ENCODE results near the gene CCNJL. TPM values are rescaled to one million over a fixed set of nuclear protein-coding genes. Genes with fewer than 3 reads are reported as not detected.

Gene CCNJL
- polyA plus RNA-seq, 1 donor (not counting 4 experiments of a cell fraction or from before 2014, with no cell fraction given) = 1.6 TPM

- no peaks in the 10 kb centered on the region for H3K27me3 ChIP-seq (ENCODE audit: control insufficient read depth, extremely low read depth, insufficient read depth, low read length)
- H3K79me2 ChIP-seq (ENCODE audit: control insufficient read depth, insufficient read depth, low read length) = no peaks in the 10 kb centered on the region
- H3K4me1 ChIP-seq (ENCODE audit: control insufficient read depth, extremely low read depth, insufficient read depth, low read length) = no peaks in the 10 kb centered on the region
- no peak overlapping the region for H3K27ac ChIP-seq (ENCODE audit: control insufficient read depth, insufficient read depth, low read length)
- dilution Hi-C loops (cut with MboI; ENCODE audit: extremely low pct_ligation_motif_present, low sequenced_read_pairs) = no loop called here
- no peak overlapping the region for H3K4me2 ChIP-seq (ENCODE audit: control insufficient read depth, extremely low read depth, insufficient read depth, low read depth, low read length)
- H3K9ac ChIP-seq (ENCODE audit: control insufficient read depth, extremely low read depth, insufficient read depth, low read length) = no peak overlapping the region
- no peaks in the 10 kb centered on the region for H3K36me3 ChIP-seq (ENCODE audit: control insufficient read depth in 2 of 2, extremely low read depth in 1 of 2, insufficient read depth in 2 of 2, low read length in 2 of 2)
- H3K9me1 ChIP-seq (ENCODE audit: control insufficient read depth, extremely low read depth, insufficient read depth, low read length) = no peaks in the 10 kb centered on the region
- TF ChIP-seq, protein P1, sequence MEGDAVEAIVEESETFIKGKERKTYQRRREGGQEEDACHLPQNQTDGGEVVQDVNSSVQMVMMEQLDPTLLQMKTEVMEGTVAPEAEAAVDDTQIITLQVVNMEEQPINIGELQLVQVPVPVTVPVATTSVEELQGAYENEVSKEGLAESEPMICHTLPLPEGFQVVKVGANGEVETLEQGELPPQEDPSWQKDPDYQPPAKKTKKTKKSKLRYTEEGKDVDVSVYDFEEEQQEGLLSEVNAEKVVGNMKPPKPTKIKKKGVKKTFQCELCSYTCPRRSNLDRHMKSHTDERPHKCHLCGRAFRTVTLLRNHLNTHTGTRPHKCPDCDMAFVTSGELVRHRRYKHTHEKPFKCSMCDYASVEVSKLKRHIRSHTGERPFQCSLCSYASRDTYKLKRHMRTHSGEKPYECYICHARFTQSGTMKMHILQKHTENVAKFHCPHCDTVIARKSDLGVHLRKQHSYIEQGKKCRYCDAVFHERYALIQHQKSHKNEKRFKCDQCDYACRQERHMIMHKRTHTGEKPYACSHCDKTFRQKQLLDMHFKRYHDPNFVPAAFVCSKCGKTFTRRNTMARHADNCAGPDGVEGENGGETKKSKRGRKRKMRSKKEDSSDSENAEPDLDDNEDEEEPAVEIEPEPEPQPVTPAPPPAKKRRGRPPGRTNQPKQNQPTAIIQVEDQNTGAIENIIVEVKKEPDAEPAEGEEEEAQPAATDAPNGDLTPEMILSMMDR (optimal IDR thresholded peaks at IDR 0.05 in 1 of 3, IDR thresholded peaks at IDR 0.05 in 1 of 3, conservative IDR thresholded peaks at IDR 0.05 in 1 of 3; ENCODE audit: extremely low read depth in 1 of 3, insufficient read depth in 2 of 3, low read length in 3 of 3) = no peak
- TF ChIP-seq EZH2 (IDR thresholded peaks at IDR 0.05; ENCODE audit: low read length) = no peak
- no peaks in the 10 kb centered on the region for H3K9me3 ChIP-seq (ENCODE audit: control insufficient read depth, low read depth, low read length)
- DNase-seq (ENCODE audit: low read depth, low spot score) = no peak
- no peaks in the 10 kb centered on the region for H4K20me1 ChIP-seq (ENCODE audit: control insufficient read depth, extremely low read depth, insufficient read depth, low read length)
- H2AFZ ChIP-seq (ENCODE audit: control insufficient read depth, low read length) = no peak overlapping the region
- no peak for FAIRE-seq
- H3K4me3 ChIP-seq (ENCODE audit: control insufficient read depth in 2 of 3, extremely low read depth in 1 of 3, insufficient read depth in 2 of 3, low read depth in 1 of 3, low read length in 3 of 3) = no peak overlapping the region
Observed at GRCh38 chr5:160352308-160352707, 39.9 kb upstream of the CCNJL start.

DNA sequence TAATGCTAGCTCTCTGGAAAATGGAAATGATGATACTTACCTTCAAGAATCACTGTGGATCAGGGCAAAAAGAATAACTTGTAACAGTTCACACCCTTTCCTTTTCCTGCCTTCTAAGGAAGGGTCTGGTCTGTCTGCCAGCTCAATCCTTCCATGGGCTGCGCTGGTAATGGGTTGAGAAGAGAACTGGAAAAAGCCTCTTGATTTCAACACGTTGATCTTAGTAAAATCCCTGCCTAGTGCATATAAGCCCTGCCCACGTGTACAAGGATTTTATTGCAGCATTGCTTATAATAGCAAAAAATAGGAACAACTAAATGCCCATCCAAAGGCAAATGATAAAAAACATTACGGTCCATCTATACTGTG lies 37.6 kb upstream of the CCNJL start:
- Histone ChIP-seq H2AFZ (ENCODE audit: control insufficient read depth, low read length) (no peak overlapping the region), H3K4me3 (ENCODE audit: control insufficient read depth in 2 of 3, extremely low read depth in 1 of 3, insufficient read depth in 2 of 3, low read depth in 1 of 3, low read length in 3 of 3) (no peak overlapping the region), H3K36me3 (ENCODE audit: control insufficient read depth in 2 of 2, extremely low read depth in 1 of 2, insufficient read depth in 2 of 2, low read length in 2 of 2) (no peaks in the 10 kb centered on the region), H3K27me3 (ENCODE audit: control insufficient read depth, extremely low read depth, insufficient read depth, low read length) (no peaks in the 10 kb centered on the region), H3K27ac (ENCODE audit: control insufficient read depth, insufficient read depth, low read length) (no peak overlapping the region), H3K79me2 (ENCODE audit: control insufficient read depth, insufficient read depth, low read length) (no peaks in the 10 kb centered on the region), H3K9ac (ENCODE audit: control insufficient read depth, extremely low read depth, insufficient read depth, low read length) (no peak overlapping the region), H3K9me1 (ENCODE audit: control insufficient read depth, extremely low read depth, insufficient read depth, low read length) (no peaks in the 10 kb centered on the region), H3K4me2 (ENCODE audit: control insufficient read depth, extremely low read depth, insufficient read depth, low read depth, low read length) (no peak overlapping the region), H3K9me3 (ENCODE audit: control insufficient read depth, low read depth, low read length) (no peaks in the 10 kb centered on the region), H4K20me1 (ENCODE audit: control insufficient read depth, extremely low read depth, insufficient read depth, low read length) (no peaks in the 10 kb centered on the region), H3K4me1 (ENCODE audit: control insufficient read depth, extremely low read depth, insufficient read depth, low read length) (no peaks in the 10 kb centered on the region)
- no peak for TF ChIP-seq EZH2 (IDR thresholded peaks at IDR 0.05; ENCODE audit: low read length)
- TF ChIP-seq, protein P1 (optimal IDR thresholded peaks at IDR 0.05 in 1 of 3, IDR thresholded peaks at IDR 0.05 in 1 of 3, conservative IDR thresholded peaks at IDR 0.05 in 1 of 3; ENCODE audit: extremely low read depth in 1 of 3, insufficient read depth in 2 of 3, low read length in 3 of 3) = no peak
- dilution Hi-C loops (cut with MboI; ENCODE audit: extremely low pct_ligation_motif_present, low sequenced_read_pairs) = no loop called here
- DNase-seq (ENCODE audit: low read depth, low spot score) = no peak
- no peak for FAIRE-seq

Data from keratinocyte (primary cell).